HL-60 (cell line): ENCODE results near the gene ADM.

Experiments
- DNase-seq, 2 experiments: peaks; one replicate each; pipeline ENCODE4 v3.0.0-alpha.2; 2010 to 2020; ENCODE audit warnings: low read depth in 1 of 2, low spot score in 1 of 2
- H3K27ac ChIP-seq: fragments of 250-450 bp; sonication (Bioruptor Pico); replicated peaks from 2 replicates; pipeline ENCODE4 v1.5.1; 2020; ENCODE audit warnings: mild to moderate bottlenecking, moderate library complexity
- H3K27me3 ChIP-seq: fragments of 250-450 bp; sonication (Bioruptor Pico); 2 replicates; pipeline ENCODE4 v1.5.1; 2021; ENCODE audit warnings: mild to moderate bottlenecking, moderate library complexity; ENCODE audit not compliant: insufficient read depth, poor library complexity, severe bottlenecking
- H3K4me3 ChIP-seq: replicated peaks from 2 replicates; pipeline ENCODE4 v1.5.1; 2011; ENCODE audit warnings: mild to moderate bottlenecking, control low read depth, low read length; ENCODE audit not compliant: insufficient read depth
- GABPA ChIP-seq: IDR thresholded peaks from 2 replicates; pipeline ENCODE4 v1.6.1; 2012; ENCODE audit warnings: low read depth
- POLR2AphosphoS5 ChIP-seq: IDR thresholded peaks from 2 replicates; pipeline ENCODE4 v1.6.1; 2012; ENCODE audit warnings: low read depth
- SPI1 ChIP-seq: IDR thresholded peaks from 2 replicates; pipeline ENCODE4 v1.6.1; 2012; ENCODE audit warnings: low read depth, mild to moderate bottlenecking, borderline replicate concordance
- TF ChIP-seq, protein P1 (sequence below): IDR thresholded peaks from one replicate; pipeline ENCODE4 v1.5.1; 2011; ENCODE audit warnings: low read length, control low read depth, inconsistent platforms; ENCODE audit not compliant: insufficient read depth
- TF ChIP-seq, protein P2 (sequence below): IDR thresholded peaks from 2 replicates; pipeline ENCODE4 v1.6.1; 2012; ENCODE audit warnings: low read depth; ENCODE audit not compliant: insufficient replicate concordance

ADM gene

DNA sequence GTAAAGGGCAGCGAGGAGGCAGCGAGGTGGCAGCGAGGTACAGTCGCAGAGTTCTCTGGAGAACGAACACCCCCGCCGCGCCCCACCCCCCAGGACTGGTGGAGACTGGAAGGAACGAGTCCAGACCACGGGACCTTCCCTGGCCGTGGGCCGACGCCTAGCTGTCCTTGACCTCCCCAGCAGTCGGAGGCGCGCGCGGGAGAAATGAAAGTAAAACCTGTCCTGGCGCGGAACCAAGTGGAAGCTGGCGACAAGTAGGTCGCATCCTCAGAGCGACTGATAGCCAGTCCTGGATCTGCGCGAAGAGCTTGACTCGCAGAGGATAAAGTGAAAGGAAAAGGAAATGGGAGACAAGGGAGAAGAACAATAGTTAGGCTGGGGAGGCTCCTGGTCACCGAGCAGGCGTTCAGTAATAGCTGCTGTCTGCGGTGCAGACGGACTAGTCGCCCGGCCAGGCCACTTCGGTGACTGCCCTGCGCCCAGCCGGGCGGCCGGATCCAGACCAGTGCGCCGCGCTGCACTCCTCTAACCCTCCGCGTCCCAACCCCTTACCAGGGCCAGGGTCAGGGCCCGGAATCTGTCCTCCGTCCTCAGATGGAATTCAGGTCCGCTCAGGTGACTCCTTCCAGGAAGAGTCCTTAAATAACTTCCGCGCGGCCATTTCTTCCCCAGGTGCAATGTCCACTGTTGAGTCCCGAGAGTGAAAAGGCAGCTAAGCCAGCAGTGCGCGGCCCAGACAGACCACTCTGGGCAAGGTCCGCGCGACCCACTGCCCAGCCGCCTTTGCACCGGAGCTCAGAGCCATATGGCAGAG is 1.9 kb upstream of the ADM start:
- Histone ChIP-seq H3K4me3 (peak overlapping the region; percentile 56), H3K27me3 (no peaks in the 10 kb centered on the region), H3K27ac (peak overlapping the region; percentile 66)
- TF ChIP-seq SPI1 (no peak), GABPA (no peak), POLR2AphosphoS5 (no peak)
- TF ChIP-seq, protein P1, sequence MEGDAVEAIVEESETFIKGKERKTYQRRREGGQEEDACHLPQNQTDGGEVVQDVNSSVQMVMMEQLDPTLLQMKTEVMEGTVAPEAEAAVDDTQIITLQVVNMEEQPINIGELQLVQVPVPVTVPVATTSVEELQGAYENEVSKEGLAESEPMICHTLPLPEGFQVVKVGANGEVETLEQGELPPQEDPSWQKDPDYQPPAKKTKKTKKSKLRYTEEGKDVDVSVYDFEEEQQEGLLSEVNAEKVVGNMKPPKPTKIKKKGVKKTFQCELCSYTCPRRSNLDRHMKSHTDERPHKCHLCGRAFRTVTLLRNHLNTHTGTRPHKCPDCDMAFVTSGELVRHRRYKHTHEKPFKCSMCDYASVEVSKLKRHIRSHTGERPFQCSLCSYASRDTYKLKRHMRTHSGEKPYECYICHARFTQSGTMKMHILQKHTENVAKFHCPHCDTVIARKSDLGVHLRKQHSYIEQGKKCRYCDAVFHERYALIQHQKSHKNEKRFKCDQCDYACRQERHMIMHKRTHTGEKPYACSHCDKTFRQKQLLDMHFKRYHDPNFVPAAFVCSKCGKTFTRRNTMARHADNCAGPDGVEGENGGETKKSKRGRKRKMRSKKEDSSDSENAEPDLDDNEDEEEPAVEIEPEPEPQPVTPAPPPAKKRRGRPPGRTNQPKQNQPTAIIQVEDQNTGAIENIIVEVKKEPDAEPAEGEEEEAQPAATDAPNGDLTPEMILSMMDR: no peak
- TF ChIP-seq, protein P2, sequence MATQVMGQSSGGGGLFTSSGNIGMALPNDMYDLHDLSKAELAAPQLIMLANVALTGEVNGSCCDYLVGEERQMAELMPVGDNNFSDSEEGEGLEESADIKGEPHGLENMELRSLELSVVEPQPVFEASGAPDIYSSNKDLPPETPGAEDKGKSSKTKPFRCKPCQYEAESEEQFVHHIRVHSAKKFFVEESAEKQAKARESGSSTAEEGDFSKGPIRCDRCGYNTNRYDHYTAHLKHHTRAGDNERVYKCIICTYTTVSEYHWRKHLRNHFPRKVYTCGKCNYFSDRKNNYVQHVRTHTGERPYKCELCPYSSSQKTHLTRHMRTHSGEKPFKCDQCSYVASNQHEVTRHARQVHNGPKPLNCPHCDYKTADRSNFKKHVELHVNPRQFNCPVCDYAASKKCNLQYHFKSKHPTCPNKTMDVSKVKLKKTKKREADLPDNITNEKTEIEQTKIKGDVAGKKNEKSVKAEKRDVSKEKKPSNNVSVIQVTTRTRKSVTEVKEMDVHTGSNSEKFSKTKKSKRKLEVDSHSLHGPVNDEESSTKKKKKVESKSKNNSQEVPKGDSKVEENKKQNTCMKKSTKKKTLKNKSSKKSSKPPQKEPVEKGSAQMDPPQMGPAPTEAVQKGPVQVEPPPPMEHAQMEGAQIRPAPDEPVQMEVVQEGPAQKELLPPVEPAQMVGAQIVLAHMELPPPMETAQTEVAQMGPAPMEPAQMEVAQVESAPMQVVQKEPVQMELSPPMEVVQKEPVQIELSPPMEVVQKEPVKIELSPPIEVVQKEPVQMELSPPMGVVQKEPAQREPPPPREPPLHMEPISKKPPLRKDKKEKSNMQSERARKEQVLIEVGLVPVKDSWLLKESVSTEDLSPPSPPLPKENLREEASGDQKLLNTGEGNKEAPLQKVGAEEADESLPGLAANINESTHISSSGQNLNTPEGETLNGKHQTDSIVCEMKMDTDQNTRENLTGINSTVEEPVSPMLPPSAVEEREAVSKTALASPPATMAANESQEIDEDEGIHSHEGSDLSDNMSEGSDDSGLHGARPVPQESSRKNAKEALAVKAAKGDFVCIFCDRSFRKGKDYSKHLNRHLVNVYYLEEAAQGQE: no peak
- DNase-seq: peak; percentile 69

DNA sequence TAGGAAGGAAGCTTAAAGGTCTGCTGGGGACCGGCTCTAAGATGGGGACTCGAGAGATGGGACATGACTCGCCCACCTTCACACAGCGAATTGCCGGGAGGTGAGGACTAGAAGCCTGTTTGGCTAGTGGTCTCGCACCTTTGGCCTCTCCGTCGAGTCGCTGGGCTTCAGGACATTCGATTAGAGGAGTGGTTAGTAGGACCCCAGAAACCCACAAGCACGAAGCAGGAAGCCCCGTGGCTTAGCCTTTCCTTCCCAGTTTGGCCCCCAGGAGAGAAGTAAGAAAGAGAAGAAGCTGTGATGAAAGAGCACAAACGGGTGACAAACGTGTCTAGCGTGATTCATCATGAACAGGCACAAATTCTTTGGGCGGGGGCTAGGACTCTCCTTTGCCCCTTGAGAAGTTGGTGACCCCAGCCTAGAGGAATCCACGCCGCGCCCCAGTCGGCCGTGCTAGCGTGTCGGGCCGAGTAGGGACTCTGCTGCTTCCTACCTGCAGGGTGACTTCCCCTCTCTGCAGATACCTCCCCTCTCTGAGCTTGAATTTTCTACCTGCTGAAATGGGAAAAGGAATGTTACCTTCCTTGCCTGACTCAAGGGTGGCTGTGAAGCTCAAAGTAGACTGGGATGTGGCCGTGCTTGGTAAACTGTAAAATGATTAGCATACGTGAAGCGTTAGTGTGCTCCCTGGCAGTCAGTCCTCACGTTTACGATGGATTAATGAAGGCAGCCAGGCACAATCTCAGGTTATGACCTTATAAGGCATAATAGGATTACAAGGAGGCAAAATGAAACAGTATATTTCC is 1.1 kb upstream of the ADM start:
- Histone ChIP-seq H3K27me3 (no peaks in the 10 kb centered on the region), H3K4me3 (peak overlapping the region; percentile 56), H3K27ac (peak overlapping the region; percentile 66)
- peak; percentile 63 to 70 for DNase-seq
- TF ChIP-seq SPI1: peak; percentile 66; the same call in 1 of the 2 replicates
- TF ChIP-seq, protein P1: no peak

DNA sequence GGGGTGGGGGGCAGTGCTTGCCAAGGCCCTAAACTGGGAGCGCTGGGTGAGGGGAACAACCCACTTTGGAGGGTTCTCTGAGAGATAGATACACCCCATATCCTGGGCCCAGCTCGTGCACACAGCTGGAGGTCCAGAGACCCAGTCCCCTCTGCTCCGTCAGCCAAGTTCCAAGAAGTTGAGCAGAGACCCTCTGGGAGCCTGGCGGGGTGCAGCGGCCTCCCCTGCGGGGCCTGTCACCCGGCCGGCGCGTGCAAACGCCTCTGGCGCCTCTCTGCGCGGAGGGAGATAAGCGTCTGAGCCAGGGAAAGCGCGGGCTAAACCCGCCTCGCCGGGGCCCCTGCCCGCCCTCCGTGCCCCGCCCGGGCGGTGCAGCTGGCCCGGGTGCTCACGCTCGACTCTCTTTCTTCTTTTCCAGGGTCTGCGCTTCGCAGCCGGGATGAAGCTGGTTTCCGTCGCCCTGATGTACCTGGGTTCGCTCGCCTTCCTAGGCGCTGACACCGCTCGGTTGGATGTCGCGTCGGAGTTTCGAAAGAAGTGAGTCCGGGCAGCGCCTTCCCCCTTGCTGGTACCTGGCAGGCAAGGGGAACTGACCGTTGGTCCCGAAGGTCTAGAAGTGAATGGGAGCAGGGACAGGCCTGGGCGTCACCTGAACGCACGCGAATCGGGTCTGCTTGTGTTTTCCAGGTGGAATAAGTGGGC is 540 bp downstream of the ADM start:
- H3K27ac ChIP-seq: peak overlapping the region; percentile 66
- DNase-seq: peak; percentile 50 to 52
- H3K4me3 ChIP-seq: peak overlapping the region; percentile 56
- no peaks in the 10 kb centered on the region for H3K27me3 ChIP-seq
- TF ChIP-seq, protein P2: peak; percentile 15
- no peak; the same call in 1 of the 2 replicates for TF ChIP-seq SPI1
